Neural cell (in vitro differentiated cells): ENCODE measurements around the gene KRT15. TPM values are rescaled to one million over a fixed set of nuclear protein-coding genes. Genes with fewer than 3 reads are reported as not detected.

Experiments
- H2AFZ ChIP-seq: fragments of 200-600, 300-800 bp; sonication (generic), shearing (Covaris generic); 2 replicates; pipeline ENCODE4 v1.6.0; 2014; ENCODE audit warnings: low read depth, mild to moderate bottlenecking, antibody characterized with exemption, low read length, moderate library complexity
- H3F3A ChIP-seq: fragments of 200-600 bp; shearing (Covaris generic); 2 replicates; pipeline ENCODE4 v1.6.1; 2016; ENCODE audit warnings: mild to moderate bottlenecking, moderate library complexity, mixed read lengths, antibody characterized with exemption, low read length; ENCODE audit not compliant: insufficient read depth, poor library complexity, severe bottlenecking
- H3K27ac ChIP-seq: fragments of 200-600, 300-800 bp; sonication (generic), shearing (Covaris generic); 2 replicates; pipeline ENCODE4 v1.5.1; 2014; ENCODE audit warnings: mild to moderate bottlenecking, low read length, moderate library complexity
- H3K27me3 ChIP-seq: fragments of 300-800, 200-600 bp; sonication (generic), shearing (Covaris generic); 2 replicates; pipeline ENCODE4 v1.6.0; 2014; ENCODE audit warnings: mild to moderate bottlenecking, low read depth, low read length, moderate library complexity; ENCODE audit not compliant: insufficient read depth
- H3K36me3 ChIP-seq: fragments of 300-800, 200-600 bp; sonication (generic), shearing (Covaris generic); 2 replicates; pipeline ENCODE4 v1.5.1; 2014; ENCODE audit warnings: mild to moderate bottlenecking, antibody characterized with exemption, low read length, moderate library complexity; ENCODE audit not compliant: insufficient read depth
- H3K4me2 ChIP-seq: fragments of 300-800, 200-600 bp; sonication (generic), shearing (Covaris generic); 2 replicates; pipeline ENCODE4 v1.6.0; 2014; ENCODE audit warnings: mild to moderate bottlenecking, low read length
- H3K4me3 ChIP-seq: fragments of 300-800, 200-600 bp; sonication (generic), shearing (Covaris generic); 2 replicates; pipeline ENCODE4 v1.5.1; 2014; ENCODE audit warnings: mild to moderate bottlenecking, low read length, moderate library complexity
- H3K79me2 ChIP-seq: fragments of 200-600 bp; shearing (Covaris generic); replicated peaks from 2 replicates; pipeline ENCODE4 v1.6.0; 2014; ENCODE audit warnings: mild to moderate bottlenecking, low read length, moderate library complexity; ENCODE audit not compliant: insufficient read depth
- H3K9ac ChIP-seq: fragments of 300-800, 200-600 bp; sonication (generic), shearing (Covaris generic); 2 replicates; pipeline ENCODE4 v1.6.1; 2016; ENCODE audit warnings: mild to moderate bottlenecking, low read length, mixed read lengths
- H3K9me2 ChIP-seq: fragments of 200-600 bp; shearing (Covaris generic); 2 replicates; pipeline ENCODE4 v1.6.1; 2016; ENCODE audit warnings: mild to moderate bottlenecking, low read length, mixed read lengths; ENCODE audit not compliant: insufficient read depth
- H3K9me3 ChIP-seq: fragments of 200-600, 300-800 bp; sonication (generic), shearing (Covaris generic); 2 replicates; pipeline ENCODE4 v1.6.1; 2016; ENCODE audit warnings: mild to moderate bottlenecking, mixed run types, low read length, moderate library complexity, mixed read lengths
- H4K20me1 ChIP-seq: fragments of 200-600 bp; shearing (Covaris generic); 2 replicates; pipeline ENCODE4 v1.6.1; 2016; ENCODE audit warnings: mild to moderate bottlenecking, mixed run types; ENCODE audit not compliant: insufficient read depth
- EP300 ChIP-seq: fragments of 450-650 bp; conservative IDR thresholded peaks from 2 replicates; pipeline ENCODE4 v1.6.1; 2014; ENCODE audit warnings: antibody characterized with exemption, mild to moderate bottlenecking, moderate library complexity; ENCODE audit not compliant: poor library complexity, severe bottlenecking
- EZH2 ChIP-seq: fragments of 200-600, 300-800 bp; shearing (Covaris generic), sonication (generic); IDR thresholded peaks from 2 replicates; pipeline ENCODE4 v1.6.1; 2014; ENCODE audit warnings: antibody characterized with exemption, low read length, borderline replicate concordance, mild to moderate bottlenecking; ENCODE audit not compliant: insufficient read depth, poor library complexity, severe bottlenecking
- MXI1 ChIP-seq: fragments of 450-650 bp; conservative IDR thresholded peaks from 2 replicates; pipeline ENCODE4 v1.6.1; 2014; ENCODE audit warnings: antibody characterized with exemption, mild to moderate bottlenecking; ENCODE audit not compliant: poor library complexity, severe bottlenecking
- POLR2AphosphoS5 ChIP-seq: IDR thresholded peaks from 2 replicates; pipeline ENCODE4 v1.6.1; 2012
- RAD21 ChIP-seq: fragments of 450-650 bp; conservative IDR thresholded peaks from 2 replicates; pipeline ENCODE4 v1.6.1; 2014; ENCODE audit warnings: antibody characterized with exemption, mild to moderate bottlenecking, moderate library complexity
- REST ChIP-seq: IDR thresholded peaks from 2 replicates; pipeline ENCODE4 v1.6.1; 2012; ENCODE audit warnings: borderline replicate concordance
- SMC3 ChIP-seq: fragments of 450-650 bp; conservative IDR thresholded peaks from 2 replicates; pipeline ENCODE4 v1.6.1; 2014; ENCODE audit warnings: antibody characterized with exemption, mild to moderate bottlenecking, moderate library complexity; ENCODE audit not compliant: poor library complexity
- TAF1 ChIP-seq: IDR thresholded peaks from 2 replicates; pipeline ENCODE4 v1.6.1; 2012; ENCODE audit warnings: low read depth
- polyA plus RNA-seq: library from polyadenylated mRNA; depleted of rRNA; stranded (reverse); fragments of >200 nt; gene quantifications from 2 replicates; pipeline ENCODE4 v1.2.3, GENCODE V29; 2014
- TF ChIP-seq, protein P1 (sequence below): fragments of 450-650 bp; IDR thresholded peaks from 2 replicates; pipeline ENCODE4 v1.5.1; 2014; ENCODE audit warnings: antibody characterized with exemption, mild to moderate bottlenecking, moderate library complexity; ENCODE audit not compliant: poor library complexity, severe bottlenecking

Gene KRT15
- polyA plus RNA-seq, 1 donor from 2014 or later, result 0.09 TPM

GRCh38 chr17:41511116-41511515, 7.6 kb downstream of the KRT15 start:
- Histone ChIP-seq H3K4me3 (no peak overlapping the region), H3K9ac (no peak overlapping the region), H4K20me1 (no peaks in the 10 kb centered on the region), H3K79me2 (no peaks in the 10 kb centered on the region), H3K27ac (no peak overlapping the region), H3K36me3 (no peaks in the 10 kb centered on the region), H3K4me2 (no peak overlapping the region), H2AFZ (no peak overlapping the region), H3K9me2 (no peaks in the 10 kb centered on the region), H3K9me3 (no peaks in the 10 kb centered on the region), H3F3A (no peaks in the 10 kb centered on the region), H3K27me3 (no peaks in the 10 kb centered on the region)
- no peak for TF ChIP-seq REST
- TF ChIP-seq TAF1, result no peak
- TF ChIP-seq POLR2AphosphoS5, result no peak
- TF ChIP-seq EZH2, result no peak
- TF ChIP-seq MXI1, result no peak
- TF ChIP-seq, protein P1, sequence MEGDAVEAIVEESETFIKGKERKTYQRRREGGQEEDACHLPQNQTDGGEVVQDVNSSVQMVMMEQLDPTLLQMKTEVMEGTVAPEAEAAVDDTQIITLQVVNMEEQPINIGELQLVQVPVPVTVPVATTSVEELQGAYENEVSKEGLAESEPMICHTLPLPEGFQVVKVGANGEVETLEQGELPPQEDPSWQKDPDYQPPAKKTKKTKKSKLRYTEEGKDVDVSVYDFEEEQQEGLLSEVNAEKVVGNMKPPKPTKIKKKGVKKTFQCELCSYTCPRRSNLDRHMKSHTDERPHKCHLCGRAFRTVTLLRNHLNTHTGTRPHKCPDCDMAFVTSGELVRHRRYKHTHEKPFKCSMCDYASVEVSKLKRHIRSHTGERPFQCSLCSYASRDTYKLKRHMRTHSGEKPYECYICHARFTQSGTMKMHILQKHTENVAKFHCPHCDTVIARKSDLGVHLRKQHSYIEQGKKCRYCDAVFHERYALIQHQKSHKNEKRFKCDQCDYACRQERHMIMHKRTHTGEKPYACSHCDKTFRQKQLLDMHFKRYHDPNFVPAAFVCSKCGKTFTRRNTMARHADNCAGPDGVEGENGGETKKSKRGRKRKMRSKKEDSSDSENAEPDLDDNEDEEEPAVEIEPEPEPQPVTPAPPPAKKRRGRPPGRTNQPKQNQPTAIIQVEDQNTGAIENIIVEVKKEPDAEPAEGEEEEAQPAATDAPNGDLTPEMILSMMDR, result no peak
- TF ChIP-seq SMC3, result no peak
- TF ChIP-seq RAD21, result no peak
- TF ChIP-seq EP300, result no peak

GRCh38 chr17:41510251-41511065, 8.2 kb downstream of the KRT15 start:
- no peak overlapping the region for H3K4me2 ChIP-seq
- no peak for TF ChIP-seq MXI1
- no peaks in the 10 kb centered on the region for H3K9me3 ChIP-seq
- H3K36me3 ChIP-seq, result no peaks in the 10 kb centered on the region
- H3K79me2 ChIP-seq, result no peaks in the 10 kb centered on the region
- no peaks in the 10 kb centered on the region for H3K27me3 ChIP-seq
- no peak overlapping the region for H2AFZ ChIP-seq
- no peaks in the 10 kb centered on the region for H4K20me1 ChIP-seq
- H3F3A ChIP-seq, result no peaks in the 10 kb centered on the region
- H3K9ac ChIP-seq, result no peak overlapping the region
- H3K9me2 ChIP-seq, result no peaks in the 10 kb centered on the region
- H3K4me3 ChIP-seq, result no peak overlapping the region
- H3K27ac ChIP-seq, result no peak overlapping the region
